A549 (cell line): ENCODE results near the gene CLIP2.

Experiments used
- BCL3 ChIP-seq: fragments of >200 bp; sonication (Bioruptor Twin); formaldehyde crosslinking; IDR thresholded peaks from 3 replicates; pipeline ENCODE4 v1.6.1; 2016
- CTCF ChIP-seq: fragments of >200 bp; sonication (Bioruptor Twin); formaldehyde crosslinking; IDR thresholded peaks from 3 replicates; pipeline ENCODE4 v1.5.1; 2016

GRCh38 chr7:74334030-74334429 is 44.8 kb downstream of the CLIP2 start:
- TF ChIP-seq BCL3 (no peak), CTCF (no peak)
